HEK293T (cell line): ENCODE measurements around the gene HPSE2.

Experiments
- BHLHE40 ChIP-seq: fragments of 450-650 bp; IDR thresholded peaks from 2 replicates; pipeline ENCODE4 v1.6.1; 2016; ENCODE audit warnings: mild to moderate bottlenecking, moderate library complexity, borderline replicate concordance
- ELF4 ChIP-seq: fragments of 450-650 bp; IDR thresholded peaks from 2 replicates; pipeline ENCODE4 v1.6.1; 2017; ENCODE audit warnings: antibody characterized with exemption
- FOXA1 ChIP-seq: fragments of 450-650 bp; IDR thresholded peaks from 2 replicates; pipeline ENCODE4 v1.6.1; 2016; ENCODE audit warnings: mild to moderate bottlenecking
- FOXK2 ChIP-seq: fragments of 450-650 bp; IDR thresholded peaks from 2 replicates; pipeline ENCODE4 v1.6.1; 2016; ENCODE audit warnings: mild to moderate bottlenecking
- FOXM1 ChIP-seq: fragments of 450-650 bp; IDR thresholded peaks from 2 replicates; pipeline ENCODE4 v1.6.1; 2017; ENCODE audit warnings: mild to moderate bottlenecking, borderline replicate concordance
- HDGF ChIP-seq: fragments of 450-650 bp; IDR thresholded peaks from 2 replicates; pipeline ENCODE4 v1.6.1; 2017; ENCODE audit warnings: antibody characterized with exemption, borderline replicate concordance
- LEF1 ChIP-seq: fragments of 450-650 bp; IDR thresholded peaks from 2 replicates; pipeline ENCODE4 v1.6.1; 2017; ENCODE audit warnings: mild to moderate bottlenecking, borderline replicate concordance
- NFRKB ChIP-seq: fragments of 450-650 bp; IDR thresholded peaks from 2 replicates; pipeline ENCODE4 v1.6.1; 2016; ENCODE audit warnings: mild to moderate bottlenecking, moderate library complexity
- SP1 ChIP-seq: fragments of 450-650 bp; IDR thresholded peaks from 2 replicates; pipeline ENCODE4 v1.6.1; 2017
- SUZ12 ChIP-seq: fragments of 450-650 bp; IDR thresholded peaks from 2 replicates; pipeline ENCODE4 v1.6.1; 2016; ENCODE audit warnings: mild to moderate bottlenecking
- TARDBP ChIP-seq: fragments of 450-650 bp; IDR thresholded peaks from 2 replicates; pipeline ENCODE4 v1.6.1; 2016
- ZNF384 ChIP-seq: fragments of 450-650 bp; IDR thresholded peaks from 2 replicates; pipeline ENCODE4 v1.6.1; 2016
- TF ChIP-seq, protein P1 (sequence below): fragments of 450-650 bp; IDR thresholded peaks from 2 replicates; pipeline ENCODE4 v1.6.1; 2016

GRCh38 chr10:98589691-98590090, 646.0 kb downstream of the HPSE2 start:
- TF ChIP-seq LEF1 (no peak), ELF4 (no peak), TARDBP (no peak), FOXK2 (no peak), FOXM1 (no peak), ZNF384 (no peak), SUZ12 (no peak), BHLHE40 (no peak), SP1 (no peak), NFRKB (no peak), FOXA1 (no peak), HDGF (no peak)
- TF ChIP-seq, protein P1, sequence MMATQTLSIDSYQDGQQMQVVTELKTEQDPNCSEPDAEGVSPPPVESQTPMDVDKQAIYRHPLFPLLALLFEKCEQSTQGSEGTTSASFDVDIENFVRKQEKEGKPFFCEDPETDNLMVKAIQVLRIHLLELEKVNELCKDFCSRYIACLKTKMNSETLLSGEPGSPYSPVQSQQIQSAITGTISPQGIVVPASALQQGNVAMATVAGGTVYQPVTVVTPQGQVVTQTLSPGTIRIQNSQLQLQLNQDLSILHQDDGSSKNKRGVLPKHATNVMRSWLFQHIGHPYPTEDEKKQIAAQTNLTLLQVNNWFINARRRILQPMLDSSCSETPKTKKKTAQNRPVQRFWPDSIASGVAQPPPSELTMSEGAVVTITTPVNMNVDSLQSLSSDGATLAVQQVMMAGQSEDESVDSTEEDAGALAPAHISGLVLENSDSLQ: no peak
